HepG2 (cell line): ENCODE data around the gene KLF13. TPM values are rescaled to one million over a fixed set of nuclear protein-coding genes. Genes with fewer than 3 reads are reported as not detected.

Experiments used
- ATAC-seq: fragments of 200-7000 bp; cut with Tn5 transposase; 3 replicates; pipeline ENCODE4 v1.9.1; 2020; ENCODE audit warnings: mild to moderate bottlenecking, moderate library complexity
- BruUV-seq: library from RNA; stranded (reverse); fragments of 400-500 nt; replicated peaks from 2 replicates; lab custom pipeline; 2021; lab: Mats Ljungman, UMichigan
- CTCF ChIA-PET: fragments of 300-600 bp; formaldehyde crosslinking; extraction: SDS; loops from one replicate; lab custom pipeline; 2021; ENCODE audit warnings: low total read pairs, inconsistent platforms, low intra/inter-chr PET ratio; lab: Yijun Ruan, JAX
- POLR2A ChIA-PET: fragments of 350-600 bp; sonication (Branson Sonifier 250); formaldehyde crosslinking; loops from one replicate; lab custom pipeline; 2020; ENCODE audit warnings: antibody characterized with exemption, inconsistent platforms; lab: Yijun Ruan, JAX
- DNase-seq: peaks from one replicate; pipeline ENCODE4 v3.0.0-alpha.2; 2015; ENCODE audit warnings: low spot score
- FAIRE-seq: peaks from 3 replicates; lab custom pipeline; 2011; peaks lifted over from hg19 to GRCh38; lab: Jason Lieb, UNC
- H2AFZ ChIP-seq: one replicate; pipeline ENCODE4 v1.6.1; 2011; ENCODE audit warnings: low read length, inconsistent platforms
- H3K27ac ChIP-seq: fragments of 300-600 bp; 3 replicates; pipeline ENCODE4 v1.8.0; 2011; ENCODE audit warnings: mixed run types, mild to moderate bottlenecking, mixed read lengths, low read length, inconsistent platforms; ENCODE audit not compliant: insufficient read depth; ENCODE audit errors: extremely low read length
- H3K27me3 ChIP-seq, 2 experiments: fragments of 200-600 bp in 1 of 2; 2 replicates in 1 of 2; 3 replicates in 1 of 2; pipeline versions ENCODE4 v1.6.0 to v1.8.0; 2011; ENCODE audit warnings: low read length in 2 of 2, mild to moderate bottlenecking in 2 of 2, moderate library complexity in 2 of 2, inconsistent platforms in 1 of 2; ENCODE audit not compliant: insufficient read depth in 2 of 2, control insufficient read depth in 1 of 2
- H3K36me3 ChIP-seq, 2 experiments: fragments of 200-600 bp in 1 of 2; replicated peaks in 1 of 2; 2 replicates in 1 of 2; 3 replicates in 1 of 2; pipeline versions ENCODE4 v1.5.1 to v1.8.0; 2011; ENCODE audit warnings: low read length in 2 of 2, inconsistent platforms in 1 of 2; ENCODE audit not compliant: insufficient read depth in 2 of 2, control insufficient read depth in 1 of 2
- H3K4me1 ChIP-seq: 2 replicates; pipeline ENCODE4 v1.5.1; 2012; ENCODE audit warnings: low read length, inconsistent platforms; ENCODE audit not compliant: insufficient read depth
- H3K4me2 ChIP-seq: 2 replicates; pipeline ENCODE4 v1.6.0; 2011; ENCODE audit warnings: low read depth, low read length, inconsistent platforms
- H3K4me3 ChIP-seq, 3 experiments: fragments of 200-600 bp in 1 of 3; sonication (generic), shearing (Covaris generic) in 1 of 3; replicated peaks in 1 of 3; 2 replicates each; pipeline ENCODE4 v1.5.1; 2011 to 2016; ENCODE audit warnings: low read length in 3 of 3, inconsistent platforms in 2 of 3, low read depth in 2 of 3, mild to moderate bottlenecking in 2 of 3, control low read depth in 1 of 3, mixed read lengths in 1 of 3; ENCODE audit not compliant: insufficient read depth in 1 of 3
- H3K79me2 ChIP-seq: one replicate; pipeline ENCODE4 v1.6.1; 2011; ENCODE audit warnings: low read length, inconsistent platforms; ENCODE audit not compliant: insufficient read depth
- H3K9ac ChIP-seq: 2 replicates; pipeline ENCODE4 v1.6.0; 2011; ENCODE audit warnings: mild to moderate bottlenecking, low read depth, low read length, inconsistent platforms; ENCODE audit not compliant: insufficient read depth
- H3K9me3 ChIP-seq: 2 replicates; pipeline ENCODE4 v1.5.1; 2012; ENCODE audit warnings: mild to moderate bottlenecking, low read length
- H4K20me1 ChIP-seq: 2 replicates; pipeline ENCODE4 v1.6.0; 2011; ENCODE audit warnings: inconsistent platforms, mild to moderate bottlenecking, low read length, moderate library complexity; ENCODE audit not compliant: insufficient read depth
- ARID2 ChIP-seq: sonication (generic); formaldehyde crosslinking; IDR thresholded peaks from 2 replicates; pipeline ENCODE4 v1.8.1; 2022; ENCODE audit warnings: mild to moderate bottlenecking, missing genetic modification reagents, borderline replicate concordance
- BCL3 ChIP-seq: sonication (generic); formaldehyde crosslinking; IDR thresholded peaks from 2 replicates; pipeline ENCODE4 v1.5.1; 2020; ENCODE audit warnings: mild to moderate bottlenecking, missing genetic modification reagents, moderate library complexity
- CSRNP2 ChIP-seq: sonication (generic); formaldehyde crosslinking; conservative IDR thresholded peaks from 2 replicates; pipeline ENCODE4 v1.8.0; 2022; ENCODE audit warnings: low read depth, missing genetic modification reagents
- EEA1 ChIP-seq: sonication (generic); formaldehyde crosslinking; IDR thresholded peaks from 2 replicates; pipeline ENCODE4 v1.5.1; 2020; ENCODE audit warnings: mild to moderate bottlenecking, missing genetic modification reagents, borderline replicate concordance
- ETV6 ChIP-seq: sonication (generic); formaldehyde crosslinking; conservative IDR thresholded peaks from 2 replicates; pipeline ENCODE4 v1.4.0; 2020; ENCODE audit warnings: missing genetic modification reagents
- GPN1 ChIP-seq: sonication (generic); formaldehyde crosslinking; IDR thresholded peaks from 2 replicates; pipeline ENCODE4 v1.5.1; 2020; ENCODE audit warnings: missing genetic modification reagents, borderline replicate concordance
- HNRNPL ChIP-seq: fragments of 200-400 bp; formaldehyde crosslinking; IDR thresholded peaks from 2 replicates; pipeline ENCODE4 v1.6.1; 2017; ENCODE audit warnings: mild to moderate bottlenecking, low read depth, low read length
- KLF13 ChIP-seq: sonication (generic); formaldehyde crosslinking; IDR thresholded peaks from 2 replicates; pipeline ENCODE4 v1.4.0; 2020; ENCODE audit warnings: mild to moderate bottlenecking, missing genetic modification reagents
- MED1 ChIP-seq: sonication (generic); formaldehyde crosslinking; IDR thresholded peaks from 2 replicates; pipeline ENCODE4 v1.4.0; 2020; ENCODE audit warnings: missing genetic modification reagents
- MEF2D ChIP-seq: sonication (generic); formaldehyde crosslinking; IDR thresholded peaks from 2 replicates; pipeline ENCODE4 v1.5.1; 2020; ENCODE audit warnings: mild to moderate bottlenecking, missing genetic modification reagents
- NFATC3 ChIP-seq: sonication (generic); formaldehyde crosslinking; IDR thresholded peaks from 2 replicates; pipeline ENCODE4 v1.5.1; 2020; ENCODE audit warnings: mild to moderate bottlenecking, missing genetic modification reagents
- POLR2G ChIP-seq: fragments of 200-400 bp; formaldehyde crosslinking; IDR thresholded peaks from 2 replicates; pipeline ENCODE4 v1.6.1; 2018; ENCODE audit warnings: mild to moderate bottlenecking, low read depth, low read length, moderate library complexity
- RARA ChIP-seq: IDR thresholded peaks from 2 replicates; pipeline ENCODE4 v1.6.1; 2016; ENCODE audit warnings: missing genetic modification reagents, missing compliant biosample characterization
- RFX3 ChIP-seq: IDR thresholded peaks from 2 replicates; pipeline ENCODE4 v1.6.1; 2016; ENCODE audit warnings: missing biosample characterization, missing genetic modification reagents
- U2AF2 ChIP-seq: fragments of 200-400 bp; formaldehyde crosslinking; IDR thresholded peaks from 2 replicates; pipeline ENCODE4 v1.6.1; 2017; ENCODE audit warnings: low read depth, mild to moderate bottlenecking, low read length
- ZNF180 ChIP-seq: sonication (generic); formaldehyde crosslinking; IDR thresholded peaks from 2 replicates; pipeline ENCODE4 v1.4.0; 2020; ENCODE audit warnings: low read depth, missing genetic modification reagents, borderline replicate concordance
- ZNF276 ChIP-seq: sonication (generic); formaldehyde crosslinking; IDR thresholded peaks from 2 replicates; pipeline ENCODE4 v1.4.0; 2020; ENCODE audit warnings: mild to moderate bottlenecking, low read depth, missing genetic modification reagents
- ZNF337 ChIP-seq: sonication (generic); formaldehyde crosslinking; IDR thresholded peaks from 2 replicates; pipeline ENCODE4 v1.5.1; 2020; ENCODE audit warnings: missing genetic modification reagents, low read depth, mild to moderate bottlenecking, borderline replicate concordance
- ZNF639 ChIP-seq: conservative IDR thresholded peaks from 2 replicates; pipeline ENCODE4 v1.6.1; 2018; ENCODE audit warnings: missing genetic modification reagents
- ZNF678 ChIP-seq: sonication (generic); formaldehyde crosslinking; IDR thresholded peaks from 2 replicates; pipeline ENCODE4 v1.4.0; 2020; ENCODE audit warnings: mild to moderate bottlenecking, missing genetic modification reagents
- WGBS: methylation state at CpG from one replicate; pipeline ENCODE4 v1.1.6; 2017; ENCODE audit warnings: low lambda C conversion rate; 5-methylcytosine and 5-hydroxymethylcytosine counted together
- in situ Hi-C: cut with HindIII; loops from 2 replicates; pipeline ENCODE4 v1.10.0; 2017; ENCODE audit warnings: low pct_unique_long_range_greater_than_20kb; ENCODE audit not compliant: extremely low pct_ligation_motif_present
- intact Hi-C: fragments of 100-400 bp; cut with micrococcal nuclease; formaldehyde crosslinking; loops from one replicate; pipeline ENCODE4 v1.10.0; 2022; ENCODE audit not compliant: unreplicated experiment
- polyA plus RNA-seq, 8 experiments: library from polyadenylated mRNA; depleted of rRNA in 3 of 8; stranded (reverse) in 7 of 8; unstranded in 1 of 8; fragments of >200 nt; fragmentation: Illumina TruSeq in 4 of 8; extraction: Trizol in 4 of 8; gene quantifications; 2 replicates each; pipeline versions ENCODE4 v1.2.1 to v1.2.3, GENCODE V29; 2011 to 2016; ENCODE audit warnings: low read depth in 4 of 8, missing spikeins in 1 of 8, mixed read lengths in 1 of 8; ENCODE audit not compliant: insufficient read depth in 1 of 8
- total RNA-seq, 5 experiments: library from RNA; depleted of rRNA; stranded (reverse); fragments of >200 nt; fragmentation: Illumina TruSeq; extraction: Trizol; gene quantifications; 2 replicates each; pipeline ENCODE4 v1.2.3, GENCODE V29; 2016; ENCODE audit warnings: low read depth in 1 of 5

KLF13 gene
- total and polyA plus RNA-seq, 2 of the 13 experiments (the other 11 are each of a cell fraction or from before 2014, with no cell fraction given), result 16.8 to 25.1 TPM

- no peak for TF ChIP-seq ARID2 (CRISPR knock-in tag)
- TF ChIP-seq HNRNPL, result no peak
- TF ChIP-seq EEA1 (CRISPR knock-in tag), result no peak
- no peak for TF ChIP-seq ZNF276 (CRISPR knock-in tag)
- TF ChIP-seq ZNF180 (CRISPR knock-in tag), result no peak
- no peak for TF ChIP-seq U2AF2
- TF ChIP-seq MEF2D (CRISPR knock-in tag), result no peak
- TF ChIP-seq ZNF337 (CRISPR knock-in tag), result no peak
- TF ChIP-seq MED1, result no peak
- TF ChIP-seq ZNF639 (CRISPR knock-in tag), result no peak
- TF ChIP-seq RARA, result no peak
- TF ChIP-seq RFX3, result no peak
- no peak for TF ChIP-seq GPN1 (CRISPR knock-in tag)
- TF ChIP-seq POLR2G, result no peak
- no peak for TF ChIP-seq CSRNP2 (CRISPR knock-in tag)
- no peak for TF ChIP-seq BCL3 (CRISPR knock-in tag)
- no peak for TF ChIP-seq ETV6 (CRISPR knock-in tag)
- TF ChIP-seq ZNF678 (CRISPR knock-in tag), result no peak
- no peak for TF ChIP-seq NFATC3 (CRISPR knock-in tag)
- TF ChIP-seq KLF13 (CRISPR knock-in tag), result no peak
- FAIRE-seq, result no peak
- peaks cover 47% of the 10 kb centered on the region for H3K4me1 ChIP-seq
- H2AFZ ChIP-seq, result no peak overlapping the region
- ChIA-PET CTCF (no interaction called here), POLR2A (interaction anchor here (0.9 to 1.4 kb wide), 2 partner anchors 43 to 93 kb away, joined by 3 to 4 read pairs; no protein-coding TSS in a partner anchor)
- no peaks in the 10 kb centered on the region for H3K9me3 ChIP-seq
- no peak overlapping the region for H3K4me3 ChIP-seq
- no peaks in the 10 kb centered on the region for H3K79me2 ChIP-seq
- no peak for DNase-seq
- WGBS, result 0% methylated on average over 1 of the region's 5 CpGs
- no peaks in the 10 kb centered on the region for H3K27me3 ChIP-seq
- no peak overlapping the region for H3K27ac ChIP-seq
- no peaks in the 10 kb centered on the region for H4K20me1 ChIP-seq
- no peaks in the 10 kb centered on the region for H3K36me3 ChIP-seq
- H3K9ac ChIP-seq, result no peak overlapping the region
- H3K4me2 ChIP-seq, result no peak overlapping the region
- in situ Hi-C loops, result no loop called here
- intact Hi-C loops, result no loop called here
- no TSS peak for BruUV-seq
- no peak for ATAC-seq
Measured at GRCh38 chr15:31308185-31308639, 18.4 kb upstream of the KLF13 start.
